Measurements from ENCODE around the gene CEPT1. TPM values are rescaled to one million over a fixed set of nuclear protein-coding genes. Genes with fewer than 3 reads are reported as not detected.
A peak's percentile ranks its signal among the peaks of the same experiment; 100 is the strongest.

Gene CEPT1
- total and polyA plus RNA-seq, 10 of the 15 experiments (the other 5 are each of a cell fraction or from before 2014, with no cell fraction given) = 29.4 to 77.9 (median 54.8) TPM

- peak; percentile 68; the same call in 1 of the 2 replicates for TF ChIP-seq SIN3A (IDR thresholded peaks at IDR 0.05; ENCODE audit: low read depth, low read length)
- peak; percentile 61; the same call in 1 of the 2 replicates for TF ChIP-seq ZNF592 (IDR thresholded peaks at IDR 0.05)
- no peak for TF ChIP-seq TCF12 (IDR thresholded peaks at IDR 0.05; ENCODE audit: low read depth, low read length)
- TF ChIP-seq NFYB (IDR thresholded peaks at IDR 0.05; ENCODE audit: insufficient read depth, low read depth, low read length) = no peak
- peak; percentile 98 for TF ChIP-seq ZNF687 (IDR thresholded peaks at IDR 0.05)
- no peak for TF ChIP-seq SMARCA5 (IDR thresholded peaks at IDR 0.05)
- TF ChIP-seq YY1 (IDR thresholded peaks at IDR 0.05; ENCODE audit: low read depth, low read length) = 0 out of 2 replicates have a peak, but pooled peaks have one; percentile 20
- TF ChIP-seq TCF3 (IDR thresholded peaks at IDR 0.05; ENCODE audit: borderline replicate concordance, insufficient read depth, low read depth, low read length) = peak; percentile 53; the same call in 1 of the 2 replicates
- no peak for TF ChIP-seq YBX1 (IDR thresholded peaks at IDR 0.05)
- no peak for TF ChIP-seq NR2C2 (IDR thresholded peaks at IDR 0.05; ENCODE audit: borderline replicate concordance, control insufficient read depth, insufficient read length, low read depth)
- peak; percentile 53; the same call in 1 of the 2 replicates for TF ChIP-seq TBL1XR1 (IDR thresholded peaks at IDR 0.05; ENCODE audit: low read depth, low read length)
- peak; percentile 39 for TF ChIP-seq SKIL (IDR thresholded peaks at IDR 0.05; ENCODE audit: low read depth, poor library complexity, severe bottlenecking)
- TF ChIP-seq E4F1 (IDR thresholded peaks at IDR 0.05; ENCODE audit: borderline replicate concordance, partially characterized antibody) = peak; percentile 65
- TF ChIP-seq BHLHE40 (IDR thresholded peaks at IDR 0.05; ENCODE audit: borderline replicate concordance in 1 of 2, low read depth in 2 of 2, low read length in 1 of 2) = peak; percentile 79 to 90
Measured at GRCh38 chr1:111199881-111200801, 60.1 kb downstream of the CEPT1 start, which contains the start of gene DENND2D (continued).

All from GM12878 (cell line).